HTR-8/SVneo (cell line): ENCODE data around the gene NHSL2.
A peak's percentile ranks its signal among the peaks of the same experiment; 100 is the strongest.
"Not testable (repeated sequence)": the region's sequence is repeated elsewhere in the genome, so short reads cannot be mapped to it uniquely, and the experiment has no call there.

Experiments used
- DNase-seq: peaks from one replicate; pipeline ENCODE4 v3.0.0; 2011; ENCODE audit warnings: low spot score, mixed read lengths; ENCODE audit not compliant: insufficient read length
- FAIRE-seq: peaks from 2 replicates; lab custom pipeline; 2011; peaks lifted over from hg19 to GRCh38; lab: Jason Lieb, UNC

Gene NHSL2

GRCh38 chrX:71919886-71920285 is 9.2 kb downstream of the NHSL2 start:
- DNase-seq: no peak
- FAIRE-seq: no peak

- FAIRE-seq: no peak
- DNase-seq: no peak
Measured at GRCh38 chrX:71922686-71923085, 12.0 kb downstream of the NHSL2 start.

DNA sequence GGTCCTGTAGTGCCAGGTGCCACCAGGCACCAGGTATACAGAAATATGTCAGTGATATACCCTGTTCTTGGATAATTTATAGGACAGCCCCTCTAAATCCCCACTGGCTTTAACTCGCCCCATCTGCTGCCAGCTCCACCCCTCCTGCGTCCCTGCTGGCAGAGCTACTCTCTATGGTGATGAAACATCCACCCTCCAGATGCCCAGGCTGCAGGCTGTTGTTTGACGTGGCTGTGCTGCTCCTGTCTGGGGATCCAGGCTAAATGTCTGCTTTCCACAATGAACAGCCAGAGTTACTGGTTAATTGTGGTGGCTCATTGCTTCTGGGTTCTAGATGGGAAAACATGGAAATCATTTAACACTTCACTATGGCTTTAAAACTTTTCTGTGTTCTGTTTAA is 12.9 kb downstream of the NHSL2 start:
- no peak for FAIRE-seq
- no peak for DNase-seq

DNA sequence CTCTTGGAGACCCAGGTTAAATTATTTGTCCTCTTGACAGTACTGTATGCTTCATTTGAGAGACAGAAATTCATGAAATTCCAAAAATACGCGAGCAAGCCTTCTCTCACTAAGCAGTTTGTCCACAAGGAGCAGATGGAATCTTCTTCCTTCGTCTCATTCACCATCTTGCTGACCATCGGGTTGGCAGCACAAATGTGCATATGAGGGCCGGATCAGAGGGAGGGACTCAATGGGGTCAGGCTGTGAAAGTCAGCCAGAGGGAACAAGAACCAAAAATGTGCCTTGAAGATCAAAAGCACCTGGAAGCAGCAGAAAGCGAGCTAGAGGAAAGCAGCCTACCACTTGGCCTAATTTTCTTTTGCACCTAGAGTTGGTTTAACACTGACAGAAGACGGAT is 16.4 kb downstream of the NHSL2 start:
- FAIRE-seq (no peak), DNase-seq (no peak)

DNA sequence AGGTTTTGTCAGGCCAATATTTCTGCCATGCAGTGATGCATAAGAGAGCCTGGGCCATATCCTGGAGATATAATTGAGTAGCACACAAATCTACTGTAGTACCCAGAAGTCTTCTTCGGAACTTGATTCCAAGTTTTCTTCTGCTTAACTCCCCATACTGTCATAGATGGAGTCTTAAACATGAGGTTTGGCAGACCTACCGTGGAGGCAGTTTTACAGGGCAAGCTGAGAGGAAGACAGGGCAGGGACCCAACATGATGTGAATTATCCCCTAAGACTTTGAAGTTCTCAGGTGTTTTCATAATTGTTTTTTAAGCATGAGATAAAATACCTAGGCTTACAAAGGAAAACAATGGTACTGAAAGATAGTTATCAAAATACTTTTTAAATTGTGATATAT is 18.2 kb downstream of the NHSL2 start:
- no peak for DNase-seq
- FAIRE-seq: no peak

DNA sequence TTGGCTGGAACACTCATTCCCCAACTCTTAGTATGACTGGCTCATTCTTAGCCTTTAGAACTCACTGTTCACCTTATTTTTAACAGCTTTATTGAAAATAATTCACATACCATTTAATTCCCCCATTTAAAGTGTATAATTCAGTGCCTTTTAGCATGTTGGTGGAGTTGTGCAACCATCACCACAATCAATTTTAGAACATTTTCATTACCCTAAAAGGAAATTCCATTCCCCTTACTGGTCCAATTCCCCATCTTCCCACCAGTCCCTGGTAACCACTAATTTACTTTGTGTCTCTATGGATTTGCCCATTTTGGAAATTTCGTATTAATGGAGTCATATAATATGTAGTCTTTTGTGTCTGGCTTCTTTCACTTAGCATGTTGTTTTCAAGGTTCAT is 19.7 kb downstream of the NHSL2 start:
- FAIRE-seq (no peak), DNase-seq (no peak)

GRCh38 chrX:71935476-71935875 is 24.8 kb downstream of the NHSL2 start:
- DNase-seq: no peak
- FAIRE-seq: no peak

GRCh38 chrX:71936632-71937031 is 26.0 kb downstream of the NHSL2 start:
- FAIRE-seq (peak; percentile 36), DNase-seq (no peak)

DNA sequence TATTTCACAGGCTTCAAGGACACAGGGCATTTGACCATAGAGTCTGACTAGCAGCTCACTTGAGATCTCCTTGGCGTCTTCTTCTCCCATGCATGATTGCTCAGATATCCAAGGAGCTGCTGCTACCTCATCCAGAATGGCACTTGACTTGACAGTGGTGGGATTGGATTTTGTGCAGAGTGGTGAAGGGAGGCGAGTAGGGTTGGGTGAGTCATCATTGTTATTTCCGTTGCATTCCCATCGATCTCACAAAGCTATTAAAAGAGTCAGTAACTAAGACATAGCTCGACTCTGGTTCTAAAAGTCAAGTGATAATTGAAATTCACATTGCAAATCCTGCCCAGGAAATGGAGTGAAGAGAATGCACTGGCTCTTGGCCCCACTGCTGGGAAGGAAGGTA is 27.7 kb downstream of the NHSL2 start:
- DNase-seq (peak; percentile 62), FAIRE-seq (peak; percentile 97)

DNA sequence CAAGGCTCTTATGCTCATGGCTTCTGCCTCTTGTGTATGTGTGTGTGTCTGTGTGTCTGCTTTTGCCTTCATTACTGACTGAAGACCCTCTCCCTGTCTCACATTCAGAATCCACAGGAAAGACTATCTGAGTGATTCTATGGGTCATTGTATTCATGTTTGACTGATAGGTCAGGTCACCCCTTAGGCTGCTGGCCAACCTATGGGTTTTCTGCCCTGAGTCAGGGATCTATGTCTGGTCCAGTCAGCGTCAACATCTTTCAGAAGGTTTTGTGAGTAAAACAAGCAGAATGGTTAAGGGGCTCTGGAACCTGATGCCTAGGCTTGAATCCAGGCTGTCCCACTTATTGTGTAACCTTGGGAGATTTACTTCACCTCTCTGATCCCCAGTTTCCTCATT is 30.5 kb downstream of the NHSL2 start:
- FAIRE-seq (no peak), DNase-seq (no peak)

DNA sequence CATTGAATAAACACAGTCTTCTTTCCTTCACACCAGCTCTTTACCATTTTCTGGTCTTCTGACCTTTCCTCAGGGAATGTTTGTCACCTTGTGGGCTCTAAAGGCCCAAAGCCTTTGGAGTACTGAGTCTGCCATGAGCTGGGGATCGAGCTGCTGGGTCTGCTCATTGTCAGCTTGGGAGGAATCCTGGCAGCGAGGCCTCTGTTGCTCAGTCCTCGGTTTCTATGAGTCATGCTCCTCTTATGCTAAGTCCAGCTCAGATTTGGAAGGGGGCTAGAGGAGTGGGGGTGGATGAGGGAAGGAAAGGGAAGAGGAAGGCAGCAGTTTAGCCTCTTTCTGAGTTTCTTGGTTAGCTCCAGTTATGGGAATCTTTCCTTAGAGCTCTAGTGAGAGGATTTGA is 31.1 kb downstream of the NHSL2 start:
- FAIRE-seq: peak; percentile 70
- peak; percentile 87 for DNase-seq

- no peak for DNase-seq
- no peak for FAIRE-seq
Measured at GRCh38 chrX:71944369-71944768, 33.7 kb downstream of the NHSL2 start.

DNA sequence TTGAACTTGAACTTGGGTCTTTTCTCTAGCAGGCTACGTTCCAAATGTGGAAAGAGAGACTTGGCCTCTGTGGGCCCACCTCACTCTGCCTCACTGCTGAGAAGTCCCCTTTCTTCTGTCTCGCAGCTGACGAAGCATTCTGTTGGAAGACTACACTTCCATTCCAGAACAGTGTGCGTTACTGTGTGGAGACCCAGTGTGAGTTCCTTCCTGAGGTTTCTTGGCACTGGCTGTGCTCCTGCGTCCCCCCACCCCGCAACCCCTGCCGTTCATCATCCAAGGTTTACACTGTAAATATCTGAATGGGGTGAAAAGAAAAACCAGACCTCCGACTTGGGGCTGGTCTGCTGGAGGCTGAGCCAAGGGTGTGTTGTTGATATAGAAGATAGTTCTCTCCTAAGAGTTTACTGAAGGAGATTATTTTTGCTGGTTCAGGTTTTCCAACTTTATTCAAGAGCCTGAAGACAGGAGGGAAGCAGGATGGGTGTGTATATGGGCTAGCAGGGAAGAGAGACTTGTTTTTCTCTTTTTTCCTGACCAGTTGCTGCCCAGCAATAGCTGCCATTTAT is 34.7 kb downstream of the NHSL2 start:
- DNase-seq: no peak
- no peak for FAIRE-seq

GRCh38 chrX:71949363-71949762 is 38.7 kb downstream of the NHSL2 start:
- no peak for FAIRE-seq
- no peak for DNase-seq

DNA sequence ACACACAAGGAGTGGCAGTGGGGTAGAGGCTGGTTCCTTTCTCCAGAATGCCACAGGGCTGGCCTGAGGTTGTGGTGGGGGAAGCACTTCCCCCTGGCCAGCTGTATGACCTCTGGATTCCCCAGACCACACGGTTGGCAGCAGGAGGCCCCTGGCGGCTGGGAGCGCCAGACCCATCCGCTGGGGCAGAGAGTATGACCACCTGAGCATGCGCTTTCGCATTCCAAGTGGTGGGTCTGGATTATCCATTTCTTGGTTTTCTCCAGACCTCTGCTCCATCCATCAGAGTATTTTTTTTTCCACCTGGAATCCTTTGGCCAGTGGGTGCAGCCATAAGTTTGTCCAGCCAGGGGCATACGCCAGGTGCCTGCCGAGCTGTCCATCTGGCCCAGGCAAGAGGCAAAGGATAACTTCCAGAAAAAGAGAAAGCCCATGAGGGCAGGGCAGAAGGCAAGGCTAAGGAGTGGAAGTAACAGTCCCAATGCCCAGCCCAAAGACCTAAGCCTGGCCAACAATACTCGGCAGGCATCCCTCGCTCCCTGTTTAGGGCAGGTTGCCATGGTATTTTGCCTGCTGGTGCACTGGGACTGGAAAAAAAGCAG is 39.3 kb downstream of the NHSL2 start:
- no peak for DNase-seq
- no peak for FAIRE-seq

GRCh38 chrX:71953391-71953790 is 42.7 kb downstream of the NHSL2 start:
- FAIRE-seq (no peak), DNase-seq (no peak)

DNA sequence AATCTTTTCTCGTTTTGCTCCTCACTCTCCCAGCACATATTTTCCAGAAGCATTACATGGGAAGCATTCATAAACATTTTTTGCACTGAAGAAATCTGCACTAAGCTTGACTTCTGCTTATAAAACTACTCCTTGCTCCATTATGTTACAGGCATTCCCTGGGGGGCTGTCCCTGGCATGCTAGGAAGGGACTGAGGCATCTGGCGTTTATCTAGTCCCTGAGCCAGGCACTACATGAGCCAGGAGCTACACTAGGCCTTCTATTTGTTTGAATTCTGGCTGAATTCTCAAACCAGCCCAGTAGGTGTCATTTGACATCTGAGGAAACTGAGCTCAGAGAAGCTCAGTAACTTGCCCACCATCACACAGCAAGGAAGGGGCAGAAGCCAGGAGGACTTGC is 43.3 kb downstream of the NHSL2 start:
- no peak for FAIRE-seq
- DNase-seq: no peak

DNA sequence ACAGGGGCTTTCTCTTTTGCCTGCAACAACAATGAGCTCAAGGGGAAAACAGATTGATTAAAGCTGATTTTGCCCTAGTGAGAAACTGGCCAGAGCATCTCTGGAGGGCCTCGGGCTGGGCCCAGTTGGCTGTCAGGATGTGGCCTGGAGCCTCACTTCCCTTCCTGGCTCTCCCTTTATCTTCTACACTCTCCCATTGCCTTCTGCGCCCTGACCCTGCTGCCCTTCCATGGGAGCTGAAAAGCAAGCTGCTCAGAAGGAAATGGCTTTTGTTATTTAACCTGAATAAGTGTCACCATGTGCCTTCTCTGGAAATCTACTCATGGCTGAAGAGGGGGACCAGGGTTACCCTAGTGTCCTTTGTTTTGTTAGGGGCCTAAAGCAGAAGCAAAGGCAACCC is 43.8 kb downstream of the NHSL2 start:
- no peak for DNase-seq
- no peak for FAIRE-seq

DNA sequence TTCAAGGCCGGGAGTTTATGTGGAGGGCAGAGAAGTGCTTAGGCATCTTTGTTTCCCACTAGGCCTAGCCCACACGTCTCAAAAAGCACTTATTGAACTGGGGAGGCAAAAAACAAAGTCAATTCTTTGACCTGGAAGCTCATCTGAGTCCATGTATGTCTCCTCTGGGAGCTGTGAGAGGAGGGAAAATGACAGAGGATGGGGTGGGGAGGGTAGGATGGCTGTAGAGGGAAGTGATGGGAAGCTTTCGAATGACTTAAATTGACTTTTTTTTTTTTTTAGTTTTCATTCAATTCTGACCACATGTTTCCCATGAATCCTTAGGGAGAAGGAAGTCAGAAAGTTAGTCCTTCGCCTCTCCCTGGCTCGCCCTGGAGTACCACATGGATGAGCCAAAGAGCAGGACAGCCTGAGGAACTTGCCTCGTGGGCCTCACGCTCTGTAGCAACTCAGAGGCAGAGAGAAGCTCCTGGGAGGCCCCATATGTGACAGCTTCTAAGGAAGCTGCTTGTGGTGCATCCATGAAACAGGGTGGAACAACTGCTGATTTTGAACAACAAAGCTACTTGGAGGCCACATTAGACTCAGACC is 45.0 kb downstream of the NHSL2 start:
- FAIRE-seq: no peak
- no peak for DNase-seq

DNA sequence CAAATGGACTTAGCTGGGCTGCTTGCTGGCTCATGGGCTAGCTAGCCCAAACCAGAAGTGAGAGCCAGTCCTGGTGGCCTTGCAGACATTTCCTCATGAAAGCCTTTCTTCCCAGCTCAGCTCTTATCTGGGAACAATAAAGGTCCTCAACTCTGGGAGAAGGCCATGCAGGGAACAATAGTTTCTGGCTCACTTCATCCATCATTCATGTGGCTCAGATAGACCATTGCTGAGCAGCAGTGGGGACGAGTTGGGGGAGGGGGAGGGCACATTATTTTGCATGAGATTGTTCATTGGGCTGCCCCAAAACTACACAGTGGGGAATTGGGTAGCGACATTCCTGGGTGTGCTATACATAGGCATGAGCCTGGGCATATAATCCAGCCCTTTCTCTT is 47.6 kb downstream of the NHSL2 start:
- DNase-seq (no peak), FAIRE-seq (peak; percentile 20)

GRCh38 chrX:71964184-71964583 is 53.5 kb downstream of the NHSL2 start:
- not testable (repeated sequence) for DNase-seq, FAIRE-seq

GRCh38 chrX:71974916-71975315 is 64.3 kb downstream of the NHSL2 start:
- no peak for DNase-seq
- no peak for FAIRE-seq
